Embryonic facial prominence (tissue), 1 donor: ENCODE data around the gene DNAJB1.

ENCODE experiments used
- DNase-seq: peaks from one replicate; pipeline ENCODE4 v3.0.0-alpha.2; 2016; ENCODE audit errors: extremely low spot score

Gene DNAJB1

DNA sequence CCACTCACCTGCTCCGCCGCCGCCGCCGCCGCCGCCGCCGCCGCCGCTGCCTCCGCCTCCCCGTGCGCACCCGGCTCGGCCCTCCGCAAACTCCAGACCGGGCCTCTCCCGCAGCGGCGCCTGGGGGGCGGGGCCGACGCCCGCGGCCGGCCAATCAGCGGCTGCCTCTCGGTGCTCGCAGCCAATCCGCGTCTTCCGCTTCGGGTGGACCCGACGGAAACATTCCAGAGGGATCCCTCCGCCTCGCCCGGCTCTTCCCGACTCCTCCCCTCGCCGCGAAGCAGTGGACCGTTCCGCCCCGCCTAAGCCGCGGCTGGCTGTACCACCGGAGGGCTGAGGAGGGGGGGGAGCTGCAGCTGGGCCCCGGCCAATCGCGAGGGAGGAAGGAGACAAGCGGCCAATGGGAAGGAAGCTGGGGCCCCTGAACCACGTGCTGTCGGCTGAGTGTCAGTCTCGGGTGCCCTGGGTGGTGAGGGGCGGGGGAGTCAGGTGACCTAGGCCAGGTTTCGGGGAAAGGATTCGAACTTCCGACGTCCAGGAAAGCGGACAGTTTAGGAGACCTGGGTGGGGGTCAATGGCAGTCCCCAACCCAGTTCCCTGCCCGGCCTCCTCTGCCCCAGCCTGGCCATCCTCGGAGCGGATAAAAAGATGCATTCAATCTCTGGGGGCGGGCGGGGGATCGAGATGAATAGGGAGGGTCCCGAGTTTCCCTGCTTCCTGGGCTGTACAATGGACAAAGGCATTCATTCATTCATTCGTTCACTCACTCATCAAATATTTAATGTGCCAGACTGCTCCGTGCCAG, 22.0 kb downstream of the DNAJB1 start, which contains the start of gene GIPC1:
Gene GIPC1, minus strand, starts transcription at position 99 of the 805 bp plus-strand sequence. CDS start 13,151 bp downstream, outside the sequence.
- DNase-seq, result peak; percentile 96

DNA sequence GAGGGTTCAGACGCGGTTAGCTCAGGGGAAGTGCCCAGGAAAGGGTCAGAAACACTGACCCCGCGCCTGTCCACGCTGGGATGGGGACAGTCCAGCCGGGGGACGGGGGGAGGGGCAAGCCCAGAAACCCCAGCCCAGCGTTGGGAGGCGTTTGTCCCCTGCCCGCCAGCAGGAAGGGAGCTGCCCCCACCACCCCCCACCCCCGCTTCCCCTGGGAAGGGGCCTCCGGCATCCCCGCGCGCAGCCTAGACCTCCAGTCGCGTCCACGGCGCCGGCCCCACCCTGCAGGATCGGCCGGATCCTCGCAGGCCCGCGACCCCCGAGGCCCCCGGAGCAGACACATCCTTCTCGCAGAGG, 22.5 kb downstream of the DNAJB1 start:
- DNase-seq, result no peak

DNA sequence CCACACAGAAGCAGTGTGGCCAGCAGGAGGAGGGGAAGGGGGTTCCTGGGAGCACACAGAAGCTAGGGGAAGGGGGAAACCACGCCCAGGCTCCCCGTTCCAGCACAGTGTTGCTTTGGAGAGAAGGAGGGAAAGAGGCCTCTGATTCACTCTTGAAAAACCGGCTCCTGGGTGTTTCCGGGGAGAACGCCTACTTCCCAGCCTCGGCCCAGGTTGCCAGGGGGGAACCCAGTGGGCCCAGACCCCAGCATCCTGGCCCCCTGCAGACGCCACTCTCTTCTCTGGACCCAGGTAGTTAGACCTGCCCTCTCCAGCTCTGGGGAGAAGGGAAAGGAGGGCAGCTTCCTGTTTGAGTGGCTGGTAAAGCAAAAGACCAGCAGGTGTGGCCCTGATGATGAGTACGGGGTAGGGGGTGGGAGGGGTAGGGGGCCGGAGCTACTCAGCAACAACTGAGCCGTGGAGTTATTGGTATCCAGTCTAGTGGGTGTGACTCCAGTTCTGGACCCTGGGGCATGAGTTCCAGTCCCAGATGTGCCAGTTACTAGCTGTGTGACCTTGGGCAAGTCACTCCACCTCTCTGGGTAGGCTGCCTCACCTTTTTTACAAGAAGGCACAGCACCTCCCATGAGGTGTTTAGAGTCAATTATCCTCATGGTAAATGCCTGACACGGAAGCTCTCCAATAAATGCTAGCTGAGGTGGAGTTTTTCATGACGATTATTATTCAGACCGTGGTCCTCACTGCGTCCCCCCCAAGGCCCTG, 23.1 kb downstream of the DNAJB1 start:
- DNase-seq, result no peak

DNA sequence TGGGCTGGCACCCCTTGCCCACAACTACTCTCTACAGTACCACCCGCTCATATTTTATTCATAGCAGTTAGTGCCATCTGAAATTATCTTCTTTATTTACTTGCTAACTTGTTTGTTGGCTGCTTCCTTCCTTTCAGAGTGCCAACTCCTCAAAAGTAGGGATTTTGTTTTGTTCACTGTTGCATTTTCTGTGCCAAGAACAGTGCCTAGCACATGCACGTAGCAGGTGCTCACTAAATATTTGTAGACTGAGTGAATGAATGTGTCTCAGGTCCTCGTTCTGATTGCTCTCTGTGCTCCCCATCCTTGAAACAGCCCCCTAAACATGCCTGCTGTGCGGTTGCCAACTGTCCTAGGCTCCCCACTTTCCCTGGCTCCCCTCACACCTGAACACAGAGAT, 23.8 kb downstream of the DNAJB1 start:
- no peak for DNase-seq

DNA sequence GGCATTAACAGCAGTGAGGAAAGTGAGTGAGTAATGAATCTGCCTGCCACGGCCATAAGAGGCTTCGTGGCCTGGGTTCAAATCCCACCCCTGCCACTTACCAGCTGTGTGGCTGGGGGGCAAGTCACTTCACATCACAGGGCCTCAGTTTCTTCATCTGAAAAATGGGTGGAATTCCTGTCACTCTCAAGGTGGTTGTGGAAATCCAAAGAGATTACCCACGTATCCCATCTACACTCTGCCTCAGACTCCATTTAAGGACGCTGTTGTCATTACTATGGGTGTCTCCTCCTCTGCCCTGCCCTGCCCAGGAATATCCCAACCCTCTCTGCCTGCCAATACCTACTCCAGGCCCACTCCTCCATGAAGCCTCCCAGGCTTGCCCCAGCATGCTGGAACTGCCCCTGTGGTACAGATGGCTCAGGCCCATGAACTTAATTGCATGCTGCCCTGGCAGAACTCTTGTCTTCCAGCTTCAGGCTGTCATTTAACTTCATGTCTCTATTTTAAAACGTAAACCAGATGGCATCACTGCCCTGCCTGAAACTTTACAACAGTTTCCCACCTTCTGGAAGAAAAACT, 25.4 kb downstream of the DNAJB1 start:
- no peak for DNase-seq

DNA sequence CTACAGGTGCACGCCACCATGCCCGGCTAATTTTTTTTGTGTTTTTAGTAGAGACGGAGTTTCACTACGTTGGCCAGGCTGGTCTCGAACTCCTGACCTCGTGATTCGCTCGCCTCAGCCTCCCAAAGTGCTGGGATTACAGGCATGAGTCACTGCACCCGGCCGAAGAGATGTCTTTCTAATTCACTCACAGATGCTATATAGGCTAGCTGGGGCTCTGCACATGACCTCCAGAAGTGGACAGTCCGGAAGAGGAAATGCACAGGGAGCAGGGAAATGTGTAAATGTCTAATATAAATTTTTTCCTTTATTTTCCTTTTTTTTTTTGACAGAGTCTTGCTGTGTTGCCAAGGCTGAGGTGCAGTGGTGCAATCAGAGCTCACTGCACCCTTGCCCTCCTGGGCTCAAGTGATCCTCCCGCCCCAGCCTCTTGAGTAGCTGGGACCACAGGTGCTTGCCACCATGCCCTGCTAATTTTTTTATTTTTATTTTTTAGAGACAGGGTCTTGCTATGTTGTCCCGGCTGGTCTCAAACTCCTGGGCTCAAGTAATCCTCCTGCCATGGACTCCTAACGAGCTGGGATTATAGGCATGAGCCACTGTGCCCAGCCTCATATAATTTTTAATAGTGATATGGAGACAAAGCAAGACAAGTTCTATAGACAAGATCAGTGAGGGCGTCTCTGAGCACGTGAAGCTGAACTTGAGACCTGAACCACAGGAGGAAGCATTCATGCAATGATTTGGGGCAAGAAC, 30.6 kb downstream of the DNAJB1 start:
- DNase-seq, result no peak

DNA sequence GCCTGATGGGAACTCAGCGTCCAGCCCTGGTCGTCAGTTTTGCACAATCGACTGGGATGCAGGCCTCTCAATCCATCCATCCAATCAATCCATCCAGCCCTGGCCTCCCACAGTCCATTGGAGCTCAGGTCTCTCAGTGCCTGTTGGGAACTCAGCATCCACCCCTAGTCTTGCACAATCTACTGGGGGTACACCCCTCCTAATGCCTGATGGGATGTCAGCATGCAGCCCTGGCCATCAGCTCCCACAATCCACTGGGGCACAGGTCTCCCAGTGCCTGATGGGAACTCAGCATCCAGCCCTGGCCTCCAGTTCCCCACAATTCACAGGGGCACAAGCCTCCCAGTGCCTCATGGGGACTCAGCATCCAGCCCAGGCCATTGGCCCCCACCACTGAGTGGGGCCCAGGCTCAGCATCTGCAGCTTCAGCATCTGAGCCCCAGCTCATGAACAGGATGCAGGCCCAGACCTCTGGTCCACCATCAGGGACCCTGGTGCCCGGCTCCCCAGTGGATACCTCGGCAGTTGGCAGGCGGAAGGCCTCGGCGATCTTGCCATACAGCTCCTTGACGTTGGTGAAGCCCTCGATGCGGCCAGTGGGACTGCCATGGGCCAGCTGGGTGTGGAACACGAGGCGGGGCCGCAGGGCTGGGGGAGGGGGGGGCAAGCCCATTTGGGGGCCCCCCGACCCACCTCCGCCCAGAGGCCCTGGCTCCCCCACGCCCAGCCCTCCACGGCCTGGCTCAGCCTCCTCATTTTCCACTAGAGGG, 35.8 kb downstream of the DNAJB1 start:
- DNase-seq, result no peak

DNA sequence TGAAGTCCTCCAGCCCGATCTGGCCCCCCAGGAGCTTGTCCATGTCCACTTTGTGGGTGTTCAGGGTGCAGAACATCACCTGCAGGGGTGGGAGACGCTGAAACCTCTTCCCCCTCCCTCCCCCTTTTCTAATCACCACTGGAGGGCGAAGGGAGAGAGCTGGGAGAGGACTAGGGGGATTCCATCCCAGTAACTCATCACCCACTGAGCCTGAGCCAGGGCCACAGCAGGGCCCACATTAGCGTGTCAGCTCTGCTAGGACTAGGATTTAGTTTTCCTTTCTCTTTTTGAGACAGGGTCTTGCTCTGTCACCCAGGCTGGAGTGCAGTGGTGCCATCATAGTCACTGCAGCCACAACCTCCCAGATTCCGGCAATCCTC, 37.5 kb downstream of the DNAJB1 start:
- DNase-seq, result no peak

DNA sequence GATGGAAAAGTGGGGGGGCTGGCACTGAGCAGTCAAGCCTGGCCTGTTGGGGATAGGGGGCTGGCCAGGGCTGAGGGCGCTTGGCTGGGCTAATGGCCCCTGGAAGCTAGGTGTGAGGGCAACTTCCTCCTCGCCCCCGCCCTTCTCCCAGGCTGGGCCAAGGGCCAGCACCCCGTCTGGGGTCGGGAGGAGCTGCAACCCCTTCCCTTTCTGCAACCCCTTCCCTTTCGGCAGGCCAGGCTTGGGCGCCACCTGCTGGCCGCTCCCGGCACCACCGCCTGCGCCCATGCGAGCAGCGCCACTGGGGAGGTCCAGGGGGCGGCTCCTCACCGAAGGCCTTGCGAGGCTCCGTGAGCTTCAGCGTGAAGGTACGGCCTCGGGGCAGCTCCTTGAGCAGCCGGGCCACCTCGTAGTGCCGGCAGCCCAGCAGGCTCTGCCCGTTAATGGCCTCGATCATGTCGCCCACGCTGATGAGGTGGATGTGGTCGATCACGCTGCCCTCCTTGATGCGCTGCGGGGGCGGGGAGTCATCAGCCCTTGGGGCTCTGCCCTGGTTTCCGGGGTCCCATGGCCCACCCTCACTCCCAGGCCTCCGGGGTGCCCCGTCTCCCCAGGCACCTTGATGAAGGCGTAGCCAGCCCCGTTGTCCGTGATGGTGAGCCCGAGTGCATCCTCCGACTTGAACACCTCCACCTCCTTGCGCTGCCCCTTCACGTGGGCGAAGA, 38.1 kb downstream of the DNAJB1 start:
- DNase-seq, result no peak

DNA sequence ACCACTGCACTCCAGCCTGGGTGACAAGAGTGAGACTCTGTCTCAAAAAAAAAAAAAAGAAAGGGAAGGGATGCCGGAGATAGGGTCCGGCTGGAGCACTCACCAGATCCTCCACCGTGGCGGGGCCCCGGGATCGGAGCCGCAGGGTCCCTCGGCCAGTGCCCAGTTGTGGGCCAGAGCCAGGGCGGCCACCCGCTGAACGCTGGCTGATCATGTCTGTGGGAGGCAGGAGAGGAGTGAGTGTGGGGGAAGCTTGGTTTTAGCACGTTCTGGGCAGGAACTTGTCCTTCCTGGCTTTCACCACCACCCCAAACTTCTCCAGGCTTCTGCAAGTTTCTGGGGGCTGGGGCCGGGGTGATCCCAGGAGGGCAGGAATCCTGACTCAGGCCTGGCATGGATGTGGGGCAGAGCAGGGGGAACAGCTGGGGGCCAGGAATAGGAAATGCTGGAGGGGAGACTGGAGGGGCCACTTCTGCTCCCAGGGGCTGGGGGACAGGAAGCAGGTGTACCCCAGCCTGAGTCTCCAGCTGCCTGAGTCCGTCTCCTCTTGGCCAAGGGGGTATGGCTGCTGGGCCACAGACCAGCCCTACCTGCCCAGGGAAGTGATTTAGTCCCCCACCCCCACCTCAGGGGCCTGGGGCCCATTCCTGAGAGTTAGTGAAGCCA, 38.8 kb downstream of the DNAJB1 start:
- DNase-seq, result no peak

DNA sequence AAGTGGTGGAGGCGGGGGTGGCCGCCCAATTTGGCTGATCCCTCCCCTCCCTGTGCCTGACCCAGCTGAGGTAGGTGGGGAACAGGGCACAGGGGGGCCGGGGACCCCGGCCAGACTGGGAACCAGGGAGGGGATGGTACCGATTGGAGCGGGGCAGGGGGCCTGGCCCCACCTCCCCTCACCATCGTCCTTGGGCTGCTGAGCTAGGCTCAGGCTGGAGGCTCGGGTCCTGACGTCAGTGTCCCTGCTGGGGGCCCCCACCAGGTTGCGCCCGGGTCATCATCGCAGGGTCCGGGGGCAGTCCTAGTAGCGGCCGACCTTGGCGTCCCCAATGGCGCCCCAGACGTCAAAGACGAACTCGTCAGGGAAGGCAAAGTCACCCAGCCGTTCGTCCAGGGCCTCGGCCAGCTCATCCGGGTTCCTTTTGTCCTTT, 40.1 kb downstream of the DNAJB1 start:
- no peak for DNase-seq

DNA sequence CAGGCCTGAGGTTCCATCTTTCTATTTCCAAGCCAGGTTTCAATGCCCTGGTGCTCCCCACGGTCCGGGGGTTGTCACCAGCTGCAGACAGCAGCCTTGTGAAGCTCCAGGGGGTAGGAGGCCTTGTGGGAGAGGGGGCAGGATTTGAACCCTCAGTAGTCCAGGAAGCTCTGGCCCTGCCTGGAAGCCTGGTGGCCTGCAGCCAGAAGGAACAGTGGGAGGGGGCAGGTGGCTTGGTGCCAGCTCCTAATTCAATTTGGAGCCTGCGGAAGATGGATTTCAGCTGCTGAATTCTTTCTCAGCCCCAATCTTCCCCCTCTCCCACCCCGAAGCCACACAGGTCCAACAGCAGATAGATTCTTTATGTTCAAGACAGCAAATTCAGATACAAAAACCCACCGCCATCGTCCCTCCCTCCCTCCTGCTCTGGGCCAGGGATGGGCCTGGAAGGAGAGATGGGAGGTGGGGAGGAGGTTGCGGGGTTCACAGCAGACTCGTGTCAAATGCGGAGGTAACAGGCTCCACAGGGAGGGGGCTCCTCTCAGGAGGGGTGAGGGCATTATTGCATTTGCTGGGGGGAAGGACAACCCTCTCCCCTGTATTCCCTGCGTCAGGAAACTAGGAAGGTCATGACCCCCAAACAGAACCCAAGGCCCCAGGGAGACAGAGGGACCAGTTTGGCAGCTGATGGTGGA, 40.6 kb downstream of the DNAJB1 start:
- DNase-seq, result no peak

DNA sequence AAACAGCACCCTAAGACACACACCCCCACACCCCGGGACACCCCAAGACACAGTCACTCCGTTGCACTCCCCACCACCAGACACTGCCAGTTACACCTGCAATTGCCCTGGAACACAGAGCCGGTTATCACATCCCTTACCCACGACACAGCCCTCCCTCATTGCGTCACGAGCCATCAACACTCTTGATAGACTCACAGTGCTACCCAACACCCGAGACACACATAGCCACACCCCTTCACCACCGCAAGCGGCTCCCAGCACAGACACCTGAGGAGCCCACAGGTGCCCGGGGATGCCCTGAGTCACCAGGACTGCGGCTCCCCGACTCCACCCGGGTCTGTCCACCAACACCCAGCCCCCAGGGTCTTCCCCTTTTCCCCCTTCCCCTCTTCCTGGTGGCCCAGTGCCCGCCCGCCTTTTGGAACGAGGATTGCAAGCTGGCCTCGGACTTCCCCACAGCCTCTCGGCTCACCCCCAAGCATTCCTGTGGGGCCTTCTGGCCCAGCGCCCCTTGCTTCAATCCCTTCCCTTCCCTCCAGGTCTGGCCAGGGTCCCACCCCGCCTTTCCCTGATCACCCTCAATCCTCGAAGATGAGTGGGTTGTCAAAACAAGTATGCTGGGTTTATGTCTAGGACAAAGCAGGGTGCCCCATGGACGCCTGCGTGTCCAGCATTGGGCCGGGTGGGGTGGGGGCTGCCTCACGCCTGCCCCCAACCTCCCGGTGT, 41.4 kb downstream of the DNAJB1 start:
- no peak for DNase-seq

DNA sequence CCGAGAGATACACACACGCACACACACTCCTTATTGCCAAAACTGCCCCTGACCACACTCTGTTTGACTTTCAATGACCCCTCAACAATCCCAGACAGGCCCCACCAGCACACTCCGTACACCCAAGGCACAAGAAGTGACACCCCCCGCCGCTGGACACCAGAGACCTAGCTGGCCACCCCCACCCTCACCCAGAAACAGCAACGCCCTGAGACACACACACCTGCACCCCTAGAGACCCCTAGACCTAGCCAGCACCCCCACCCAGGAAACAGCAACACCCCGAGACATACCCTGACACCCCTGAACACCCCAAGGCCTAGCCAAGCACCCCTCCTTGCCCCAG, 41.9 kb downstream of the DNAJB1 start:
- no peak for DNase-seq

DNA sequence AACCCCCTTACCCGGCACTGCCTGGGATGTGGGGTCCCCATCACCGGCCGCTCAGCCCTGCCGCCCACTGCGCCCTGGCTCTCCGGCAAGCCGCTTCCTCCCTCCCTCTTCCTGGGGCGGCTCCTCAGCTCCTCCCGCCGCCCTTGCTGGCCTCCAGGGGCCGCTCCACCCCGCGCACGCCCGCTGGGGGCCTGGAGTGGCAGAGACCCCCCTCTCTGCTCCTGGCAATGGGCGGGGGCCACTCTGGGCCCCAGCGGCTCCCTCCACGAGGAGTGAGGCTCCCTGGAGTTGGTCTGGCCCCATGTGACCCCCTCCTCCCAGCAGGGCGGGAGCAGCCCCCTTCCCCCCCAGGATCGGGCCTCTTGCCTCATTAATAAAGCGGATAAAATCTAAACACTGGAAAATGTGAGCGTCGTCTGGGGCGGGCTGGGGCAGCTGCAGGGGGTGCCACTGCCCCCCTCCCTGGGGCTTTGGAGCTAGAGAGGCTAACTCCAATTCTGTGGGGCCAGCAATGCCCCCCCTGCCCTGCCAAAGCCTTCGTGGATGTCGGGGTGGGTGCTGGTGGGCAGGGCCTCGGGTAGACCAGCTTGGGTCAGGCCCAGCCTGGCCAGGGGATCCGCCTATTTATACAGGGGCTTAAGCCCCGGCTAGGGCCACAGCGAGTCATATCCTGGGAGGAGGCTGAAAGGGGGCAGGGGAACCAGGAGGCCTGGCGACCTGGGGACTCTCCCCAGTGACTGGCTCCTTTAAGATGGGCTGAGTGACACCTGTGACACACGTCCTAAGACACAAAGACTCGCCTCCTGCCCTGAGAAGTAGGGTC, 42.7 kb downstream of the DNAJB1 start, which contains the start of gene PTGER1:
Gene PTGER1, minus strand, starts transcription at position 104 of the 823 bp plus-strand sequence. CDS start 1,034 bp downstream, outside the sequence.
- no peak for DNase-seq

DNA sequence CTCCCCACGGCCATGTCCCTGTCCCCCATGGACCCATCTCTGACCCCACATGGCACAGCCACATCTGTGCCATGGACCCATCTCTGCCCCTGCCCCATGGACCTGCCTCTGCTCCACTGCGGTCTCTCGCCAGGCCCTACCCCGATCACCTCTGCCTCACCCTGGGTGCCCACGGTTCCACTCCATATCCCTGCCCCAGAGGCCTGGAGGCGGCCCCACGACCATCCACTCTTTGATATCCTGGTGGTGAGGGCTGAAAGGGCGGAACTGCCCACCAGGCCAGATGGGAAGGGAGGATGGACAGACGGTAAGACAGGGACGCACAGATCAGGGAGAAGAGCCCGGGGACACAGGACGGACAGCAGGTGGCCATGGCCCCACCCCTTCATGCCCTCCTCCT, 43.4 kb downstream of the DNAJB1 start:
- DNase-seq, result no peak

DNA sequence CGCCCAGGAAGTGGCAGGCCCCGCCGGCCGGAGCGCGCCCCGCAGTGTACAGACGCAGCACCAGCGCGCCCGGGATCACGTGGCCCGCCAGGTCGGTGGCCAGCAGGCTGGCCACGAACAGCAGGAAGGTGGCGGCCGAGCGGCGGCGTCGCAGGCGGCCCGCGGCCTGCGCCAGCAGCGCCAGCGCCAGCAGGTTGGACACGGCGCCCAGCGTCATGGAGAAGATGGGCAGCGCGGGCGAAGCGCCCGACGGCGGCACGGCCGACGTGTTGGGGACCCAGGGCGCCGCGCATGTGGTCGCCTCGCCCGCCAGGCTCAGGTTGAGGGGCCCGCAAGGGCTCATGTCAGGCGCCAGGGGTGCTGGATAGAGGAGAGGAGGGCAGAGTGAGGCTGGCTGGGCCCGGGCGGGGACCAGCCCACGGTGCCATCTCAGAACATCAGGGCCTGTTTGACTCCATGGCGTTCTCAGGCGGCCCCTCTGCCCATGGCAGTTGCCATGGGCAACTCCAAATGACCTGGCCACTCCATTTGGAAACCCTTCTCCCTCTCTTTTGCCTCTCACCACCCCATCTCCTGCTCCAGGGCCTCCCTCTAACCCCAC, 44.1 kb downstream of the DNAJB1 start:
- DNase-seq, result no peak
